ENCODE data around the gene SYCP2L. TPM values are rescaled to one million over a fixed set of nuclear protein-coding genes. Genes with fewer than 3 reads are reported as not detected.

Gene SYCP2L
- total RNA-seq, 4 donors from 2014 or later: 0.47 to 3.3 (median 1.6) TPM

- ATAC-seq (ENCODE audit: low FRiP score) (peak; percentile 61), DNase-seq (ENCODE audit: low spot score) (peak; percentile 38)
Observed at GRCh38 chr6:10954590-10955010, 67.7 kb downstream of the SYCP2L start.

GRCh38 chr6:10956776-10957175 lies 69.9 kb downstream of the SYCP2L start:
- TF ChIP-seq CTCF (IDR thresholded peaks at IDR 0.05): no peak
- ATAC-seq (ENCODE audit: low FRiP score) (no peak), DNase-seq (ENCODE audit: low spot score) (no peak)

More at GRCh38 chr6:10954590-10955010, 67.7 kb downstream of the SYCP2L start:
- no peak for TF ChIP-seq CTCF (IDR thresholded peaks at IDR 0.05)

GRCh38 chr6:10957414-10957886 lies 70.6 kb downstream of the SYCP2L start:
- DNase-seq (ENCODE audit: low spot score): no peak
- ATAC-seq (ENCODE audit: low FRiP score): no peak
- no peak for TF ChIP-seq CTCF (IDR thresholded peaks at IDR 0.05)

GRCh38 chr6:10960171-10960570 lies 73.3 kb downstream of the SYCP2L start:
- DNase-seq (ENCODE audit: low spot score) (no peak), ATAC-seq (ENCODE audit: low FRiP score) (no peak)

GRCh38 chr6:10961837-10962236 lies 75.0 kb downstream of the SYCP2L start:
- no peak for TF ChIP-seq CTCF (IDR thresholded peaks at IDR 0.05)
- ATAC-seq (ENCODE audit: low FRiP score) (no peak), DNase-seq (ENCODE audit: low spot score) (no peak)

More at GRCh38 chr6:10960171-10960570, 73.3 kb downstream of the SYCP2L start:
- no peak for TF ChIP-seq CTCF (IDR thresholded peaks at IDR 0.05)

- peak; percentile 84 for ATAC-seq (ENCODE audit: low FRiP score)
- no peak for TF ChIP-seq CTCF (IDR thresholded peaks at IDR 0.05)
- no peak for DNase-seq (ENCODE audit: low spot score)
Observed at GRCh38 chr6:10962673-10963072, 75.8 kb downstream of the SYCP2L start.

- DNase-seq (ENCODE audit: low spot score): no peak
- no peak for ATAC-seq (ENCODE audit: low FRiP score)
- no peak for TF ChIP-seq CTCF (IDR thresholded peaks at IDR 0.05)
Observed at GRCh38 chr6:10963113-10963512, 76.3 kb downstream of the SYCP2L start.

Measured in omental fat pad (tissue), 4 donors.